Activated CD8-positive, alpha-beta T cell treated with anti-CD3 and anti-CD28 coated beads for 36 hours (primary cell): ENCODE data around the gene DECR2. TPM values are rescaled to one million over a fixed set of nuclear protein-coding genes. Genes with fewer than 3 reads are reported as not detected.
A peak's percentile ranks its signal among the peaks of the same experiment; 100 is the strongest.

Experiments
- ATAC-seq: fragments of 200-7000 bp; cut with Tn5 transposase; one replicate; pipeline ENCODE4 v1.10.0; 2021; ENCODE audit warnings: mild to moderate bottlenecking, moderate library complexity
- CTCF ChIA-PET: fragments of 350-600 bp; sonication (Branson Sonifier 250); formaldehyde crosslinking; loops from one replicate; lab custom pipeline; 2021; ENCODE audit warnings: antibody characterized with exemption; lab: Charles Lee
- POLR2A ChIA-PET: fragments of 350-600 bp; sonication (Branson Sonifier 250); formaldehyde crosslinking; loops from one replicate; lab custom pipeline; 2021; ENCODE audit warnings: antibody characterized with exemption; lab: Charles Lee
- DNase-seq: peaks from one replicate; pipeline ENCODE4 v3.0.0-alpha.2; 2020
- H3K27ac Mint-ChIP-seq: one replicate; pipeline ENCODE4 v1.8.0; 2021; ENCODE audit warnings: mild to moderate bottlenecking, mixed read lengths
- H3K27me3 Mint-ChIP-seq: one replicate; pipeline ENCODE4 v1.8.0; 2021; ENCODE audit warnings: mixed read lengths
- H3K36me3 Mint-ChIP-seq: one replicate; pipeline ENCODE4 v1.8.0; 2021; ENCODE audit warnings: low read depth, mixed read lengths
- H3K4me1 Mint-ChIP-seq: one replicate; pipeline ENCODE4 v1.8.0; 2021; ENCODE audit warnings: low read depth, mixed read lengths
- H3K4me3 Mint-ChIP-seq: one replicate; pipeline ENCODE4 v1.8.0; 2021; ENCODE audit warnings: mild to moderate bottlenecking, moderate library complexity, mixed read lengths
- H3K9me3 Mint-ChIP-seq: one replicate; pipeline ENCODE4 v1.8.0; 2021; ENCODE audit warnings: mixed read lengths
- CTCF ChIP-seq: fragments of 200-600 bp; IDR thresholded peaks from one replicate; pipeline ENCODE4 v1.8.0; 2022; ENCODE audit warnings: antibody characterized with exemption, mild to moderate bottlenecking
- intact Hi-C: fragments of 100-400 bp; cut with micrococcal nuclease; formaldehyde crosslinking; loops from one replicate; pipeline ENCODE4 v1.10.0; 2022
- total RNA-seq, 2 experiments: library from RNA; stranded (reverse); gene quantifications; one replicate each; pipeline ENCODE4 v1.2.3, GENCODE V29; 2021

DECR2 gene
- total RNA-seq, 2 experiments from 2014 or later = 9.7 to 10.0 TPM

DNA sequence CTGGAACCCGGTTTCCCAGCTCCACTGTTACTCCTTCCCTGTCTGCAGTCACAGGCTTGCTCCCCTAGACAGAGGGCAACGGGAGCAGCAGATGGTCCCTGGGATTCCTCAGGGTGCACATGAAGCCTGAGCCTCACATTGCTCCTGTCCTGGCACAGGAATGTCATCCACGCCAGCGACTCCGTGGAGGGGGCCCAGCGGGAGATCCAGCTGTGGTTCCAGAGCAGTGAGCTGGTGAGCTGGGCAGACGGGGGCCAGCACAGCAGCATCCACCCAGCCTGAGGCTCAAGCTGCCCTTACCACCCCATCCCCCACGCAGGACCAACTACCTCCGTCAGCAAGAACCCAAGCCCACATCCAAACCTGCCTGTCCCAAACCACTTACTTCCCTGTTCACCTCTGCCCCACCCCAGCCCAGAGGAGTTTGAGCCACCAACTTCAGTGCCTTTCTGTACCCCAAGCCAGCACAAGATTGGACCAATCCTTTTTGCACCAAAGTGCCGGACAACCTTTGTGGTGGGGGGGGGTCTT is 1.6 kb upstream of the DECR2 start:
- no peak for TF ChIP-seq CTCF
- CTCF ChIA-PET = interaction anchor here (1.7 to 2.6 kb wide), 2 partner anchors 16 to 25 kb away, joined by 4 to 11 read pairs; partner anchors contain the start of gene RAB11FIP3
- peak; percentile 10 for DNase-seq
- H3K4me3 Mint-ChIP-seq = peak overlapping the region; percentile 83
- H3K9me3 Mint-ChIP-seq = no peaks in the 10 kb centered on the region
- H3K27ac Mint-ChIP-seq = peak overlapping the region; percentile 83
- intact Hi-C loops = no loop called here
- no peak for ATAC-seq
- peaks cover 2% of the 10 kb centered on the region for H3K27me3 Mint-ChIP-seq
- H3K36me3 Mint-ChIP-seq = peaks cover 2% of the 10 kb centered on the region
- peaks cover 21% of the 10 kb centered on the region for H3K4me1 Mint-ChIP-seq
- POLR2A ChIA-PET = interaction anchor here (0.6 to 1.7 kb wide), 5 partner anchors 8 to 244 kb away, joined by 3 to 7 read pairs (median 3); no protein-coding TSS in a partner anchor

GRCh38 chr16:404971-405486 is 3.3 kb downstream of the DECR2 start:
- no peak for ATAC-seq
- peaks cover 2% of the 10 kb centered on the region for H3K36me3 Mint-ChIP-seq
- H3K27me3 Mint-ChIP-seq = no peaks in the 10 kb centered on the region
- H3K27ac Mint-ChIP-seq = no peak overlapping the region
- ChIA-PET CTCF (no interaction called here), POLR2A (interaction anchor here (0.6 kb wide), 1 partner anchor 158 kb away, joined by 3 read pairs; no protein-coding TSS in a partner anchor)
- H3K4me3 Mint-ChIP-seq = no peak overlapping the region
- intact Hi-C loops = no loop called here
- H3K4me1 Mint-ChIP-seq = peaks cover 7% of the 10 kb centered on the region
- DNase-seq = no peak
- TF ChIP-seq CTCF = no peak
- H3K9me3 Mint-ChIP-seq = no peaks in the 10 kb centered on the region

GRCh38 chr16:405548-406506 is 4.1 kb downstream of the DECR2 start:
- H3K4me1 Mint-ChIP-seq = no peaks in the 10 kb centered on the region
- DNase-seq = no peak
- H3K36me3 Mint-ChIP-seq = no peaks in the 10 kb centered on the region
- ChIA-PET POLR2A (interaction anchor here (0.6 to 0.9 kb wide), 3 partner anchors 73 to 159 kb away, joined by 3 read pairs; no protein-coding TSS in a partner anchor), CTCF (no interaction called here)
- H3K27me3 Mint-ChIP-seq = no peaks in the 10 kb centered on the region
- no peaks in the 10 kb centered on the region for H3K9me3 Mint-ChIP-seq
- TF ChIP-seq CTCF = no peak
- no peak overlapping the region for H3K27ac Mint-ChIP-seq
- ATAC-seq = no peak
- intact Hi-C loops = no loop called here
- H3K4me3 Mint-ChIP-seq = no peak overlapping the region

GRCh38 chr16:407253-407652 is 5.6 kb downstream of the DECR2 start:
- intact Hi-C loops = no loop called here
- POLR2A ChIA-PET = no interaction called here
- CTCF ChIA-PET = no interaction called here

More at GRCh38 chr16:407253-407652, 5.6 kb downstream of the DECR2 start:
- no peak overlapping the region for H3K27ac Mint-ChIP-seq
- H3K9me3 Mint-ChIP-seq = no peaks in the 10 kb centered on the region
- H3K4me1 Mint-ChIP-seq = no peaks in the 10 kb centered on the region
- TF ChIP-seq CTCF = no peak
- no peaks in the 10 kb centered on the region for H3K27me3 Mint-ChIP-seq
- H3K36me3 Mint-ChIP-seq = no peaks in the 10 kb centered on the region
- DNase-seq (no peak), ATAC-seq (no peak)
- no peak overlapping the region for H3K4me3 Mint-ChIP-seq
